ENCODE measurements around the gene PRELID2. TPM values are rescaled to one million over a fixed set of nuclear protein-coding genes. Genes with fewer than 3 reads are reported as not detected.
"Not testable (repeated sequence)": the region's sequence is repeated elsewhere in the genome, so short reads cannot be mapped to it uniquely, and the experiment has no call there.

The PRELID2 gene
- total RNA-seq, 1 experiment from 2014 or later = 10.6 TPM

- no peak for DNase-seq (ENCODE audit: low read depth)
Observed at GRCh38 chr5:145840458-145841132, 5.5 kb upstream of the PRELID2 start.

GRCh38 chr5:145838276-145838675, 3.1 kb upstream of the PRELID2 start:
- no peak for DNase-seq (ENCODE audit: low read depth)

- peak; percentile 20 for DNase-seq (ENCODE audit: low read depth)
Observed at GRCh38 chr5:145836241-145836640, 1.1 kb upstream of the PRELID2 start.

- DNase-seq (ENCODE audit: low read depth) = no peak
Observed at GRCh38 chr5:145835848-145836239, 702 bp upstream of the PRELID2 start.

- DNase-seq (ENCODE audit: low read depth) = no peak
Observed at GRCh38 chr5:145834554-145834916, 607 bp downstream of the PRELID2 start.

GRCh38 chr5:145833631-145834200, 1.4 kb downstream of the PRELID2 start:
- DNase-seq (ENCODE audit: low read depth) = no peak

- no peak for DNase-seq (ENCODE audit: low read depth)
Observed at GRCh38 chr5:145830594-145830993, 4.5 kb downstream of the PRELID2 start.

- no peak for DNase-seq (ENCODE audit: low read depth)
Observed at GRCh38 chr5:145829708-145830361, 5.3 kb downstream of the PRELID2 start.

- no peak for DNase-seq (ENCODE audit: low read depth)
Observed at GRCh38 chr5:145826895-145827674, 8.1 kb downstream of the PRELID2 start.

- DNase-seq (ENCODE audit: low read depth) = peak; percentile 49
Observed at GRCh38 chr5:145825751-145826180, 9.4 kb downstream of the PRELID2 start.

- DNase-seq (ENCODE audit: low read depth) = no peak
Observed at GRCh38 chr5:145824040-145824439, 11.1 kb downstream of the PRELID2 start.

- DNase-seq (ENCODE audit: low read depth) = no peak
Observed at GRCh38 chr5:145818604-145819003, 16.5 kb downstream of the PRELID2 start.

GRCh38 chr5:145812877-145813276, 22.3 kb downstream of the PRELID2 start:
- DNase-seq (ENCODE audit: low read depth) = no peak

GRCh38 chr5:145811834-145812625, 23.1 kb downstream of the PRELID2 start:
- DNase-seq (ENCODE audit: low read depth) = peak; percentile 31

GRCh38 chr5:145806923-145807322, 28.2 kb downstream of the PRELID2 start:
- no peak for DNase-seq (ENCODE audit: low read depth)

GRCh38 chr5:145805819-145806218, 29.3 kb downstream of the PRELID2 start:
- DNase-seq (ENCODE audit: low read depth) = no peak

GRCh38 chr5:145804701-145805100, 30.4 kb downstream of the PRELID2 start:
- DNase-seq (ENCODE audit: low read depth) = no peak

- DNase-seq (ENCODE audit: low read depth) = no peak
Observed at GRCh38 chr5:145803112-145804004, 31.8 kb downstream of the PRELID2 start.

- DNase-seq (ENCODE audit: low read depth) = no peak
Observed at GRCh38 chr5:145801195-145801594, 33.9 kb downstream of the PRELID2 start.

- no peak for DNase-seq (ENCODE audit: low read depth)
Observed at GRCh38 chr5:145800181-145800580, 35.0 kb downstream of the PRELID2 start.

- DNase-seq (ENCODE audit: low read depth) = not testable (repeated sequence)
Observed at GRCh38 chr5:145798503-145798902, 36.6 kb downstream of the PRELID2 start.

Measured in RPMI7951 (cell line).